Measurements from ENCODE around the gene WDR4.
"Not testable (repeated sequence)": the region's sequence is repeated elsewhere in the genome, so short reads cannot be mapped to it uniquely, and the experiment has no call there.

WDR4 gene, protein sequence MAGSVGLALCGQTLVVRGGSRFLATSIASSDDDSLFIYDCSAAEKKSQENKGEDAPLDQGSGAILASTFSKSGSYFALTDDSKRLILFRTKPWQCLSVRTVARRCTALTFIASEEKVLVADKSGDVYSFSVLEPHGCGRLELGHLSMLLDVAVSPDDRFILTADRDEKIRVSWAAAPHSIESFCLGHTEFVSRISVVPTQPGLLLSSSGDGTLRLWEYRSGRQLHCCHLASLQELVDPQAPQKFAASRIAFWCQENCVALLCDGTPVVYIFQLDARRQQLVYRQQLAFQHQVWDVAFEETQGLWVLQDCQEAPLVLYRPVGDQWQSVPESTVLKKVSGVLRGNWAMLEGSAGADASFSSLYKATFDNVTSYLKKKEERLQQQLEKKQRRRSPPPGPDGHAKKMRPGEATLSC

DNA sequence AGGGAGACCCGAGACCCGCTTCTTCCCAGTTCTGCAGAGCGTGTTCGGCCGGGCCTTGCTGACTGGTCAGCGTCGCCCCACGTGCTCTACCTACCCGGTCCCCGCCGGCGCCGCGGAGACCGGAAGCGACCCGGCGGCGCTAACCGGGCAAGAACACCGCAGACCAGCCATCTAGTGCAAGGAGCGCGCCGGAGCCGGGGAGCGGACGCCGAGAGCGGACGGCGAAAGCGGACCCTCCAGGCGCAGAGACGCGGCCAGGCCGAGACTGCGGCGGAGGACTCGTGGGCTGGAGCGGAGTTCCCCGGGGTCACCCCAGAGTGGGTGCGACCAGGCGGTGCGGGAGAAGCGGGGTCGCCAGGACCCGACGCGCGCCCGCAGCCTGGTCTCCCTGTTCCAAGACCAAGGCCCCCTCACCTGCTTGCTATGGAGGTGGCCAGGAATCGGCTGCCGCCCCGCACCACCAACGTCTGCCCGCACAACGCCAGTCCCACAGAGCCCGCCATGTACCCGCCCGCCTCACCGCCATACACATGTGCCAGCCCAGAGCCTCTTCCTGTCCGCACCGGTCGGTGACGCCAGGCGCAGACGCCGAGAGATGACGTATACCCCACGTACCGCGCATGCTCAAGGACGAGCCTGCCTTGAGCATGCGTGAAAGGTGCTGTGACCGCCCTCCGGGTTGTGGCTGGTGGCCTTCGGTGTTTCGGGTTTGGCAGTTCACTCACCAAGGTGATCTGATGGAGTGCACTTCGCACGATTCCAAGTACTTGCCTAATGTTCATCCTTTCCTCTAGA, at the start of gene WDR4:
WDR4 (minus strand) TSS at position 547 of the 795 bp plus-strand sequence; CDS start at position 503, 44 bp downstream.
- DNase-seq (ENCODE audit: low read depth) = peak; percentile 98
- peak within 1 kb of the TSS; percentile 99 for H3K4me3 ChIP-seq (ENCODE audit: low read depth, low read length)
- TF ChIP-seq, protein P1, sequence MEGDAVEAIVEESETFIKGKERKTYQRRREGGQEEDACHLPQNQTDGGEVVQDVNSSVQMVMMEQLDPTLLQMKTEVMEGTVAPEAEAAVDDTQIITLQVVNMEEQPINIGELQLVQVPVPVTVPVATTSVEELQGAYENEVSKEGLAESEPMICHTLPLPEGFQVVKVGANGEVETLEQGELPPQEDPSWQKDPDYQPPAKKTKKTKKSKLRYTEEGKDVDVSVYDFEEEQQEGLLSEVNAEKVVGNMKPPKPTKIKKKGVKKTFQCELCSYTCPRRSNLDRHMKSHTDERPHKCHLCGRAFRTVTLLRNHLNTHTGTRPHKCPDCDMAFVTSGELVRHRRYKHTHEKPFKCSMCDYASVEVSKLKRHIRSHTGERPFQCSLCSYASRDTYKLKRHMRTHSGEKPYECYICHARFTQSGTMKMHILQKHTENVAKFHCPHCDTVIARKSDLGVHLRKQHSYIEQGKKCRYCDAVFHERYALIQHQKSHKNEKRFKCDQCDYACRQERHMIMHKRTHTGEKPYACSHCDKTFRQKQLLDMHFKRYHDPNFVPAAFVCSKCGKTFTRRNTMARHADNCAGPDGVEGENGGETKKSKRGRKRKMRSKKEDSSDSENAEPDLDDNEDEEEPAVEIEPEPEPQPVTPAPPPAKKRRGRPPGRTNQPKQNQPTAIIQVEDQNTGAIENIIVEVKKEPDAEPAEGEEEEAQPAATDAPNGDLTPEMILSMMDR (conservative IDR thresholded peaks at IDR 0.05; ENCODE audit: low read depth, low read length) = no peak

DNA sequence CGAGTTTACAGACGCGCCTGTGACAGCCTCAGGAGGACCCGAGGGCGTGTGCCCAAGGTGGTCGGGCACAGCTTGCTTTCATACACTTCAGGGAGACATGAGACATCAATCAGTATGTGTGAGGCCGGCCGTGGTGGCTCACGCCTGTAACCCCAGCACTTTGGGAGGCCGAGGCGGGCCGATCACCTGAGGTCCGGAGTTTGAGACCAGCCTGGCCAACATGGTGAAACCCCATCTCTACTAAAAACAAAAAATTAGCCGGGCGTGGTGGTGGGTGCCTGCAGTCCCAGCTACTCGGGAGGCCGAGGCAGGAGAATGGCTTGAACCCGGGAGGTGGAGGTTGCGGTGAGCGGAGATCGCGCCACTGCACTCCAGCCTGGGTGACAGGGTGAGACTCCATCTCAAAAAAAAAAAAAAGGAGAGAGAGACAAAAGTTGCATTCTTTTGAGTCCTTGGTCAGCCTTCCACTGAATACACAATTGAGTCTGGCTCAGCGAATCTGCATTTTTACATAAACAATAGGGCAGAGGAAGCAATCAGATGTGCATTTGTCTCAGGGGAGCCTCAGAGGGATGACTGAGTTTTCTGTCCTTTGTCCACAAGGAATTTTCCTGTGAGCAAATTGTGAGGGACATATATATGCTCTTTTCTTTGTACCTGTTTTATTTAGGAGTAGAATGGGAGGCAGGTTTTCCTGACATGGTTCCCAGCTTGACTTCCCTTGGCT, 48.3 kb upstream of the WDR4 start:
- not testable (repeated sequence) for H3K4me3 ChIP-seq (ENCODE audit: low read depth, low read length); DNase-seq (ENCODE audit: low read depth)

DNA sequence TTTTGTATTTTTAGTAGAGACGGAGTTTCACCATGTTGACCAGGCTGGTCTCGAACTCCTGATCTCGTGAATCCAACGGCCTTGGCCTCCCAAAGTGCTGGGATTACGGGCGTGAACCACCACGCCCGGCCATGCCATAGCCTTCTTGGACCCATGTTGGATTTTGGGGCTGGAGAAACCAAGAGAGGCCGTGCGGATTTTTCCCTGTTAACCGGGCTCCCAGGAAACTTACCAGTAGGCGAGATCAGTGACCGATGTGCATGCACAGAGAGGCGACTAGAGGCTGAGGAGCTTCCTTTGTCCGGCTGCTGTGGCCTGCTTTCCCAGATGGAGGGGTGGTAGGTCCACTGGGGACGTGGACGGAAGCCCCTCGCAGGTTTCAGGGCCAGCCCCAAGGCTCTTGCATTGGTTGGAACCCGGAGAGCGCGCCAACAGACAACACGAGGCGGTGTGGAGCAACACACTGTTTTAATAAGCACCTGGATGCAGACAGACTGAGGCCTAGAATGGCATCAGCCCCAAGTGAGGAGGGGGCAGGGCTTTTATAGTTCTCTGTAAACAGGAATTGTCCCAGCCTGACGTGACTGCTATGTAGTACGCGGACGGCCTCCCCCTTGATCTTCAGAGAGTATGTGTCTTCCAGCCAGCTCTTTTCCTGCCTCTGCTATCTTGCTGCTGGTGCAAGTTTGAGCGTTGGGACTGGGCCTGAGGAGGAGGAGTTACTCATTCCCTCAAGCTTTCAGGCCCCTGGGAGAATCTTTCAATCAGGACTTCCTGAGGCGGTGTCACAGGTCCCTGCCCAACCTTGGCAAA, 46.0 kb upstream of the WDR4 start, which contains the start of gene ERVH48-1:
ERVH48-1 (minus strand) TSS at position 517 of the 813 bp plus-strand sequence. CDS start 6,624 bp downstream, outside the sequence.
- no peak within 1 kb of the TSS for H3K4me3 ChIP-seq (ENCODE audit: low read depth, low read length)
- TF ChIP-seq, protein P1 (conservative IDR thresholded peaks at IDR 0.05; ENCODE audit: low read depth, low read length) = no peak
- DNase-seq (ENCODE audit: low read depth) = peak; percentile 11

DNA sequence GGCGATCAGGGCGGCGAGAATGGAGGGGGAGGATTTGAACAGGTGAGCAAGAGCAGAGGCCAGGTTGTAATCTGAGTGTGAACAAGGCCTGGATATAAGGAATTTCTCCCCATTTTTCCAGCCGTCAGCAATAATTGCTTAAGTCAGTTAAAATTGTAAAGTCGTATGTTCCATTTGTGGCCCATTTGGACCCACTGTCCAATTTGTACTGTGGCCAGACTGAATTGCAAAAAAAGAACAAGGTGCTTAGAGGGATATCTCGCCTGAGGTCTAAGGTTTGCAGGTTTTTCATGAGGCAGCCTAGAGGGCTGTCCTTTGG, 45.1 kb upstream of the WDR4 start:
- TF ChIP-seq, protein P1 (conservative IDR thresholded peaks at IDR 0.05; ENCODE audit: low read depth, low read length) = no peak
- DNase-seq (ENCODE audit: low read depth) = no peak
- H3K4me3 ChIP-seq (ENCODE audit: low read depth, low read length) = no peak overlapping the region

DNA sequence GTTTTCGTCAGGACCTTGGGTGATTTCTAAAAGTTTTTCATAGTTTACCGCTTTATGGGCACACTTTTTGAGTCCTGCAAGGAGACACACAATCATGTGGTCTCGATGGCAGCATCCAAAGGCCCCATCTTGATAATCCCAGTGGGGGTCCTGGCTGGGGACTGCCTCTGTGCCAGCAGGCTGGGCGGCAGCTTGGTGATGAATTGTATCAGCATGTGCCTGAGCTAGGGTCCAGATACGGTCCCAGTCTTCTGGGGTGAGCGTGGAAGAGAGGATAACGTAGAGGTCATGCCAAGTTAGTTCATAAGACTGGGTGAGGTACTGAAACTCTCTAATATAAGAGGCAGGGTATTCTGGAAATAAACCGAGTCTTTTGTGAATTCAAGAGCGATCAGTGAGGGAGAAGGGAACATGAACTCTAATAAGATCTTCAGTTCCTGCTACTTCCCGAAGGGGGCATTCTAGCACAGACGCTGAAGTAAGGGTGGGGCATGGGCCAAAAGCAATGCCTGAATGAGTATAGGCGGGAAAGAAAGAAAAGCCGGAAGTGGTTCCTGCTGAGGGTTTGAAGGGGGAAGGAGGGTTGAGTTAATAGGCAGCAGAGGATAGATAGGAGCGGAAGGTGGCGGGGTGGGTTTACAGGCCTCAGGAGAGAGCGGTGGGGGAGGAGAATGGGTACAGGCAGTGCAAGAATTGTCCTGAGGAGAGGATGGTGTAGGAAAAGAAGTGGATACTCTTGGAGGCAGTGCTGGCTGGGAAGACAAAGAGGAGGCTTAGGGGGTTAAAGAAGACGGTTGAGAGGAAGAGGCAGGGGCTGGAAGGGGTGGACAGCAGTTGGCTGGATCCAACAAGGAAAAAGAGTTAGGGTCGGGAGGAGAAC, 44.5 kb upstream of the WDR4 start:
- peak overlapping the region; percentile 31 for H3K4me3 ChIP-seq (ENCODE audit: low read depth, low read length)
- TF ChIP-seq, protein P1 (conservative IDR thresholded peaks at IDR 0.05; ENCODE audit: low read depth, low read length) = peak; percentile 90
- DNase-seq (ENCODE audit: low read depth) = peak; percentile 92

DNA sequence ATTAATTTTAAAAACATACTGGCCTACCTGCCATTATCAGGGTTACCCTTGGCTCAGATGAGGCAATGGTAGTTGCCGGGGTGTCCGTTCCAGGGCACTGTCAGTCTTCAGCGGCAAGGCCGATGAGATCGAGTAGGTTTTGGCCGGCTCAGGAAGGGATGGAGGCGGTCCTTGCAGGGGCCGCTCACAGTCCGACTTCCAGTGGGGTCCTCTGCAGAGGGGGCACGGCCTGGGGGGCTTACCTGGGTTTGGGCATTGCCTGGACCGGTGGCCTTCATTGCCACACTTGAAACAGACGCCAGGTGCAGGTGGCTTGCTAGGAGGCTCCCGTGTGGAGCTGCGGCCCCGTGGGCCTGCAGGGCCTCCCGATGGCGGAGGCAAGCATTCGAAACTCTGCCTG, 43.6 kb upstream of the WDR4 start:
- TF ChIP-seq, protein P1 (conservative IDR thresholded peaks at IDR 0.05; ENCODE audit: low read depth, low read length) = no peak
- H3K4me3 ChIP-seq (ENCODE audit: low read depth, low read length) = no peak overlapping the region
- DNase-seq (ENCODE audit: low read depth) = no peak
